Uterus (tissue), 4 donors: ENCODE measurements around the gene GOLGA3. TPM values are rescaled to one million over a fixed set of nuclear protein-coding genes. Genes with fewer than 3 reads are reported as not detected.
"Not testable (repeated sequence)": the region's sequence is repeated elsewhere in the genome, so short reads cannot be mapped to it uniquely, and the experiment has no call there.

Experiments
- DNase-seq, 2 donors: peaks; one replicate each; pipeline ENCODE4 v3.0.0-alpha.2; 2019 to 2020
- H3K27ac ChIP-seq, 2 donors: fragments of 200-600 bp; sonication (generic); 1 replicate in 1 of 2; 2 replicates in 1 of 2; pipeline ENCODE4 v1.5.1; 2016 to 2018
- H3K27me3 ChIP-seq, 2 donors: fragments of 200-600 bp; sonication (generic); one replicate each; pipeline ENCODE4 v1.5.1; 2018 to 2019; ENCODE audit warnings: control low read depth in 1 of 2
- H3K36me3 ChIP-seq, 2 donors: fragments of 200-600 bp; sonication (generic); one replicate each; pipeline ENCODE4 v1.5.1; 2019; ENCODE audit warnings: control low read depth in 1 of 2
- H3K4me1 ChIP-seq, 2 donors: fragments of 200-600 bp; sonication (generic); one replicate each; pipeline ENCODE4 v1.5.1; 2018 to 2019; ENCODE audit warnings: control low read depth in 1 of 2
- H3K4me3 ChIP-seq, 2 donors: fragments of 200-600 bp; sonication (generic); 1 replicate in 1 of 2; 2 replicates in 1 of 2; pipeline ENCODE4 v1.5.1; 2018 to 2019; ENCODE audit warnings: mild to moderate bottlenecking in 1 of 2
- H3K9me3 ChIP-seq, 2 donors: fragments of 200-600 bp; sonication (generic); one replicate each; pipeline ENCODE4 v1.5.1; 2019; ENCODE audit warnings: control low read depth in 1 of 2
- POLR2A ChIP-seq, 2 donors: fragments of 450-650 bp; IDR thresholded peaks; one replicate each; pipeline ENCODE4 v1.6.1; 2016; ENCODE audit warnings: antibody characterized with exemption in 2 of 2, mild to moderate bottlenecking in 1 of 2, moderate library complexity in 1 of 2
- intact Hi-C: fragments of 100-400 bp; cut with DNase I; formaldehyde crosslinking; loops from one replicate; pipeline ENCODE4 v1.15.1; 2023; ENCODE audit warnings: low total_unique reads
- total RNA-seq, 4 donors: library from RNA; depleted of rRNA in 3 of 4; stranded (reverse); fragments of >200 nt in 3 of 4; gene quantifications; one replicate each; pipeline versions ENCODE4 v1.1.0 to v1.2.4, GENCODE V29; 2014 to 2023
- TF ChIP-seq, protein P1 (sequence below), 4 experiments: fragments of 200-600 bp in 2 of 4; fragments of 450-650 bp in 2 of 4; sonication (generic) in 2 of 4; IDR thresholded peaks; one replicate each; pipeline ENCODE4 v1.5.1; 2016 to 2019; ENCODE audit warnings: antibody characterized with exemption in 4 of 4, mild to moderate bottlenecking in 2 of 4, moderate library complexity in 1 of 4
- donor health status: DM: yes; HTN: yes; CAD: no.

GOLGA3 gene
- total RNA-seq, 4 donors from 2014 or later = 46.2 to 138 (median 90.1) TPM

DNA sequence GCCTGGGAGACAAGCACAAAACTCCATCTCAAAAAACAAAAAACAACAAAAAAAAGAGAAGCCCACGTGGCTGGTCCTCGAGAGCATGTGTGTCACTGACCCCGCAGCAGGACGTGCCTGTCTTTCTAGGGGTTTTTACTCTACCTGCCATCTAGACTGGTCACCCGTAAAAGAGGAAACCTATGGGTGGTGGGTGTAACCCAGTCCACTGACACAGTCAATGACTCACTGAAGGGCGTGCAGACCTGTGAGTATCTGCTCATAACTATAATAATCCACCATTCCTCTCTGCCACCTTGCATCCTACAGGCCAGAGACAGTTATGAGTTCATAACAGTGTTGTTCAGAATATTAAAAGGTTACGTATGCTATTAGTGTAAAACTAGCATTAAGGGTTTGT, 4.6 kb downstream of the GOLGA3 start:
- H3K4me3 ChIP-seq = no peak overlapping the region
- H3K36me3 ChIP-seq = no peaks in the 10 kb centered on the region

DNA sequence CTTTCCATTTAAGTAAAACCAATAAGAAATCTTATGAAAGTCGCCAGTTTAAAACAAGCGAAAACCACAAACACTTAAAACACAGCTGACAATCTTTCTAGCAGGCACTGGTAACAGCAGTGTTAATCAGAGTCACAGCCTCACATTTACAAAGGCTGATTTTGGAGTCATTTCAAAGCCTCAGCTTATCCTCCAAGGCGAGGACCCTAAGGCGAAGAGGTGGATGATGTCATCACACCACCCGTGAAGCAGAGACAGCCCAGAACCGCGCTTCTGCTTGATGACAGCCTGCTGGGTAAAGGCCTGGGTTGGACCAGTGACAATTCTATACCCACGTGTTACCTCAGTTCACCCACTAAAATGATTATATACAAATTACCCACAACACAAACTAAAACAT, 10.1 kb downstream of the GOLGA3 start:
- H3K9me3 ChIP-seq = no peaks in the 10 kb centered on the region
- no peak for DNase-seq
- no peaks in the 10 kb centered on the region for H3K27me3 ChIP-seq
- TF ChIP-seq, protein P1, sequence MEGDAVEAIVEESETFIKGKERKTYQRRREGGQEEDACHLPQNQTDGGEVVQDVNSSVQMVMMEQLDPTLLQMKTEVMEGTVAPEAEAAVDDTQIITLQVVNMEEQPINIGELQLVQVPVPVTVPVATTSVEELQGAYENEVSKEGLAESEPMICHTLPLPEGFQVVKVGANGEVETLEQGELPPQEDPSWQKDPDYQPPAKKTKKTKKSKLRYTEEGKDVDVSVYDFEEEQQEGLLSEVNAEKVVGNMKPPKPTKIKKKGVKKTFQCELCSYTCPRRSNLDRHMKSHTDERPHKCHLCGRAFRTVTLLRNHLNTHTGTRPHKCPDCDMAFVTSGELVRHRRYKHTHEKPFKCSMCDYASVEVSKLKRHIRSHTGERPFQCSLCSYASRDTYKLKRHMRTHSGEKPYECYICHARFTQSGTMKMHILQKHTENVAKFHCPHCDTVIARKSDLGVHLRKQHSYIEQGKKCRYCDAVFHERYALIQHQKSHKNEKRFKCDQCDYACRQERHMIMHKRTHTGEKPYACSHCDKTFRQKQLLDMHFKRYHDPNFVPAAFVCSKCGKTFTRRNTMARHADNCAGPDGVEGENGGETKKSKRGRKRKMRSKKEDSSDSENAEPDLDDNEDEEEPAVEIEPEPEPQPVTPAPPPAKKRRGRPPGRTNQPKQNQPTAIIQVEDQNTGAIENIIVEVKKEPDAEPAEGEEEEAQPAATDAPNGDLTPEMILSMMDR (IDR thresholded peaks at IDR 0.05) = no peak
- TF ChIP-seq POLR2A (IDR thresholded peaks at IDR 0.05) = no peak
- intact Hi-C loops = no loop called here
- no peaks in the 10 kb centered on the region for H3K4me1 ChIP-seq
- no peaks in the 10 kb centered on the region for H3K36me3 ChIP-seq
- H3K27ac ChIP-seq = no peak overlapping the region
- H3K4me3 ChIP-seq = no peak overlapping the region

More for the DNA sequence above, 4.6 kb downstream of the GOLGA3 start:
- H3K4me1 ChIP-seq = peaks cover 0 to 17% of the 10 kb centered on the region in 2 donors
- DNase-seq = no peak
- TF ChIP-seq, protein P1 (IDR thresholded peaks at IDR 0.05) = no peak
- TF ChIP-seq POLR2A (IDR thresholded peaks at IDR 0.05) = no peak
- intact Hi-C loops = no loop called here
- no peaks in the 10 kb centered on the region for H3K27me3 ChIP-seq
- no peaks in the 10 kb centered on the region for H3K9me3 ChIP-seq
- no peak overlapping the region for H3K27ac ChIP-seq

DNA sequence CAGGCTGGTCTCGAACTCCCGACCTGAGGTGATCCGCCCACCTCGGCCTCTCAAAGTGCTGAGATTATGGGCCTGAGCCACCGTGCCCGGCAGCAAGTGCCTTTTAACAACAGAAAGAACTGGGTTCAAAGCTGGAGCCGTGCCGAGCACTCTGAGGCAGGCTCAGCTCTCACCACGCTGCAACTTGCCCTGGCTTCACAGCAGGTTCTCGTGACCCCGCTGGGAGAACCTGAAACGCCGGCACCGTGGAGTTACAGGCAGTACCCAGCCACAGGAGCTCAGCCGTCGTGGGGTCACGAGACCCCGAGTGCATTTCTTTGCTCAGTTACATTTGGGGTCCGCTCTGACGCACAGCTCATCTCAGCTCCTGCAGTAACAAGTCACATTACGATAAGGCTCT, 14.4 kb downstream of the GOLGA3 start:
- no peak for DNase-seq
- Histone ChIP-seq H3K4me3 (no peak overlapping the region), H3K4me1 (no peaks in the 10 kb centered on the region), H3K27me3 (no peaks in the 10 kb centered on the region), H3K27ac (no peak overlapping the region), H3K36me3 (no peaks in the 10 kb centered on the region), H3K9me3 (no peaks in the 10 kb centered on the region)
- TF ChIP-seq, protein P1 (IDR thresholded peaks at IDR 0.05) = no peak
- TF ChIP-seq POLR2A (IDR thresholded peaks at IDR 0.05) = no peak
- intact Hi-C loops = no loop called here

DNA sequence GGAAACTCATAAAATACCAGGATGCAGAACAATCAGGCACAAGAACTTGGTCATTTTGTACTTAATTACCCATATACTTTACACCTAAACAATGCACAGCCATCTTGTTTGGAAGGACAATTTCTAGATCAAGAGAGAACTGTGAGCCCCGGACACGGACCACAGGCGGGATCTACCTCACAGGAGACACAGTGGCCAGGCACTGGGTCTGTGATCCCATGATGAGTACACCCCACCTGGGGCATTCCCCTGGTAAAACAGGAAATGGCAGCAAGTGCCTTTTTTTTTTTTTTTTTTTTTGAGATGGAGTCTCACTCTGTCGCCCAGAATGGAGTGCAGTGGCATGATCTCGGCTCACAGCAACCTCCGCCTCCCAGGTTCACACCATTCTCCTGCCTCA, 15.2 kb downstream of the GOLGA3 start:
- intact Hi-C loops = no loop called here
- no peak for TF ChIP-seq POLR2A (IDR thresholded peaks at IDR 0.05)
- TF ChIP-seq, protein P1 (IDR thresholded peaks at IDR 0.05) = no peak
- Histone ChIP-seq H3K4me1 (no peaks in the 10 kb centered on the region), H3K27ac (no peak overlapping the region), H3K27me3 (no peaks in the 10 kb centered on the region), H3K9me3 (no peaks in the 10 kb centered on the region), H3K36me3 (no peaks in the 10 kb centered on the region), H3K4me3 (no peak overlapping the region)
- DNase-seq = no peak

DNA sequence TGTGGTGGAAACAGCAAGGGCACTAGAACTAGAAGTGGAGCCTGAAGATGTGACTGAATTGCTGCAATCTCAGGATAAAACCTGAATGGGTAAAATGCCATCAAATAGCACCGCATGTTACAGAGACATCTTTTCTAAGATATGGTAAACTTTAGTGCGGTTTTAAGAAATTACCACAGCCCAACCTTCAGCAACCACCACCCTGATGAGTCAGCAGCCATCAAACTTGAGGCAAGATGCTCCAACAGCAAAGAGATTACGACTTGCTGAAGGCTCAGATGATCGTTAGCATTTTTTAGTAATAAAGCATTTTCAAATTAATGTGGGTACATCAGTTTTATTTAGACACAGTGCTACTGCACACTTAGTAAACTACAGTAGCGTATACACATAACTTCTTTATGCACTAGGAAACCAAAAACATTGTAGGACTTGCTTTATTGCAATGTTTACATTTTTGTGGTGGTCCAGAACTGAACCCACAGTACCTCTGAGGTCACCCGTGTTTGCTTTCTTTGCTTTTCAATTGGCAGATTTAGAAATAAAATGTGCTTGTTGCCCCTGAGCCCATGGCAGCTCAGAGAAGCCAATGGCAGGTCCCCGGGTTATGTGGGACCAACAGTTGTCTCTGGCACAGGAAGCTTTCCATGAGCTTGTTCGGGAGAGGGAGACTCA, 15.9 kb downstream of the GOLGA3 start:
- intact Hi-C loops = no loop called here
- no peak overlapping the region for H3K27ac ChIP-seq
- H3K27me3 ChIP-seq = no peaks in the 10 kb centered on the region
- no peaks in the 10 kb centered on the region for H3K36me3 ChIP-seq
- H3K4me3 ChIP-seq = no peak overlapping the region
- no peak for DNase-seq
- no peaks in the 10 kb centered on the region for H3K4me1 ChIP-seq
- TF ChIP-seq, protein P1 (IDR thresholded peaks at IDR 0.05) = no peak
- TF ChIP-seq POLR2A (IDR thresholded peaks at IDR 0.05) = no peak
- no peaks in the 10 kb centered on the region for H3K9me3 ChIP-seq

DNA sequence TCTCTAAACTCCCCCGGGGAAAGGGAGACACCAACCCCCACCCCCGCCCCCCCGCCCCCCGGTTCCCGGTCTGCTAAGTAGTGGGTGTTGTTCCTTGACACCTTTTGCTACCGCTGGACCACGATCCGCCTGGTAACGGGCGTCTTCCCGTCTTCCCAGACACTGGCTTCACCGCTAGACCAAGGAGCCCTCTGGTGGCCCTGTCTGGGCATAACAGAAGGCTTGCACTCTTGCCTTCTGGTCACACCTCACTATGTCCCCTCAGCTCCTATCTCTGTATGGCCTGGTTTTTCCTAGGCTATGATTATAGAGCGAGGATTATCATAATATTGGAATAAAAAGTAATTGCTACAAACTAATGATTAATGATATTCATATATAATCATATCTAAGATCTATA, 19.3 kb downstream of the GOLGA3 start:
- H3K27ac ChIP-seq, H3K36me3 ChIP-seq, H3K4me3 ChIP-seq, H3K9me3 ChIP-seq, H3K27me3 ChIP-seq, H3K4me1 ChIP-seq, intact Hi-C loops: not testable (repeated sequence)
- DNase-seq = peak in 1 of 2 donors; percentile 31
